HepG2 (cell line): ENCODE measurements around the gene MUSK. TPM values are rescaled to one million over a fixed set of nuclear protein-coding genes. Genes with fewer than 3 reads are reported as not detected.

Source experiments
- ATAC-seq: fragments of 200-7000 bp; cut with Tn5 transposase; 3 replicates; pipeline ENCODE4 v1.9.1; 2020; ENCODE audit warnings: mild to moderate bottlenecking, moderate library complexity
- BruUV-seq: library from RNA; stranded (reverse); fragments of 400-500 nt; replicated peaks from 2 replicates; lab custom pipeline; 2021; lab: Mats Ljungman, UMichigan
- CTCF ChIA-PET: fragments of 300-600 bp; formaldehyde crosslinking; extraction: SDS; loops from one replicate; lab custom pipeline; 2021; ENCODE audit warnings: low total read pairs, inconsistent platforms, low intra/inter-chr PET ratio; lab: Yijun Ruan, JAX
- POLR2A ChIA-PET: fragments of 350-600 bp; sonication (Branson Sonifier 250); formaldehyde crosslinking; loops from one replicate; lab custom pipeline; 2020; ENCODE audit warnings: antibody characterized with exemption, inconsistent platforms; lab: Yijun Ruan, JAX
- DNase-seq: peaks from one replicate; pipeline ENCODE4 v3.0.0-alpha.2; 2015; ENCODE audit warnings: low spot score
- FAIRE-seq: peaks from 3 replicates; lab custom pipeline; 2011; peaks lifted over from hg19 to GRCh38; lab: Jason Lieb, UNC
- H2AFZ ChIP-seq: one replicate; pipeline ENCODE4 v1.6.1; 2011; ENCODE audit warnings: low read length, inconsistent platforms
- H3K27ac ChIP-seq: fragments of 300-600 bp; 3 replicates; pipeline ENCODE4 v1.8.0; 2011; ENCODE audit warnings: mixed run types, mild to moderate bottlenecking, mixed read lengths, low read length, inconsistent platforms; ENCODE audit not compliant: insufficient read depth; ENCODE audit errors: extremely low read length
- H3K27me3 ChIP-seq, 2 experiments: fragments of 200-600 bp in 1 of 2; 2 replicates in 1 of 2; 3 replicates in 1 of 2; pipeline versions ENCODE4 v1.6.0 to v1.8.0; 2011; ENCODE audit warnings: low read length in 2 of 2, mild to moderate bottlenecking in 2 of 2, moderate library complexity in 2 of 2, inconsistent platforms in 1 of 2; ENCODE audit not compliant: insufficient read depth in 2 of 2, control insufficient read depth in 1 of 2
- H3K36me3 ChIP-seq, 2 experiments: fragments of 200-600 bp in 1 of 2; replicated peaks in 1 of 2; 2 replicates in 1 of 2; 3 replicates in 1 of 2; pipeline versions ENCODE4 v1.5.1 to v1.8.0; 2011; ENCODE audit warnings: low read length in 2 of 2, inconsistent platforms in 1 of 2; ENCODE audit not compliant: insufficient read depth in 2 of 2, control insufficient read depth in 1 of 2
- H3K4me1 ChIP-seq: 2 replicates; pipeline ENCODE4 v1.5.1; 2012; ENCODE audit warnings: low read length, inconsistent platforms; ENCODE audit not compliant: insufficient read depth
- H3K4me2 ChIP-seq: 2 replicates; pipeline ENCODE4 v1.6.0; 2011; ENCODE audit warnings: low read depth, low read length, inconsistent platforms
- H3K4me3 ChIP-seq, 3 experiments: fragments of 200-600 bp in 1 of 3; sonication (generic), shearing (Covaris generic) in 1 of 3; replicated peaks in 1 of 3; 2 replicates each; pipeline ENCODE4 v1.5.1; 2011 to 2016; ENCODE audit warnings: low read length in 3 of 3, inconsistent platforms in 2 of 3, low read depth in 2 of 3, mild to moderate bottlenecking in 2 of 3, control low read depth in 1 of 3, mixed read lengths in 1 of 3; ENCODE audit not compliant: insufficient read depth in 1 of 3
- H3K79me2 ChIP-seq: one replicate; pipeline ENCODE4 v1.6.1; 2011; ENCODE audit warnings: low read length, inconsistent platforms; ENCODE audit not compliant: insufficient read depth
- H3K9ac ChIP-seq: 2 replicates; pipeline ENCODE4 v1.6.0; 2011; ENCODE audit warnings: mild to moderate bottlenecking, low read depth, low read length, inconsistent platforms; ENCODE audit not compliant: insufficient read depth
- H3K9me3 ChIP-seq: 2 replicates; pipeline ENCODE4 v1.5.1; 2012; ENCODE audit warnings: mild to moderate bottlenecking, low read length
- H4K20me1 ChIP-seq: 2 replicates; pipeline ENCODE4 v1.6.0; 2011; ENCODE audit warnings: inconsistent platforms, mild to moderate bottlenecking, low read length, moderate library complexity; ENCODE audit not compliant: insufficient read depth
- CHD4 ChIP-seq: fragments of 200-600 bp; sonication (generic); IDR thresholded peaks from 2 replicates; pipeline ENCODE4 v1.7.0; 2017; ENCODE audit warnings: mild to moderate bottlenecking, low read length, borderline replicate concordance
- MBNL3 ChIP-seq: fragments of 250-450 bp; sonication (Bioruptor Pico); conservative IDR thresholded peaks from 2 replicates; pipeline ENCODE4 v1.8.0; 2022; ENCODE audit warnings: mild to moderate bottlenecking, inconsistent platforms
- SIX4 ChIP-seq: sonication (generic); formaldehyde crosslinking; IDR thresholded peaks from 2 replicates; pipeline ENCODE4 v1.4.0; 2020; ENCODE audit warnings: missing genetic modification reagents
- ZNF414 ChIP-seq: sonication (generic); formaldehyde crosslinking; IDR thresholded peaks from 2 replicates; pipeline ENCODE4 v1.5.0; 2020; ENCODE audit warnings: missing genetic modification reagents
- WGBS: methylation state at CpG from one replicate; pipeline ENCODE4 v1.1.6; 2017; ENCODE audit warnings: low lambda C conversion rate; 5-methylcytosine and 5-hydroxymethylcytosine counted together
- in situ Hi-C: cut with HindIII; loops from 2 replicates; pipeline ENCODE4 v1.10.0; 2017; ENCODE audit warnings: low pct_unique_long_range_greater_than_20kb; ENCODE audit not compliant: extremely low pct_ligation_motif_present
- intact Hi-C: fragments of 100-400 bp; cut with micrococcal nuclease; formaldehyde crosslinking; loops from one replicate; pipeline ENCODE4 v1.10.0; 2022; ENCODE audit not compliant: unreplicated experiment
- polyA plus RNA-seq, 8 experiments: library from polyadenylated mRNA; depleted of rRNA in 3 of 8; stranded (reverse) in 7 of 8; unstranded in 1 of 8; fragments of >200 nt; fragmentation: Illumina TruSeq in 4 of 8; extraction: Trizol in 4 of 8; gene quantifications; 2 replicates each; pipeline versions ENCODE4 v1.2.1 to v1.2.3, GENCODE V29; 2011 to 2016; ENCODE audit warnings: low read depth in 4 of 8, missing spikeins in 1 of 8, mixed read lengths in 1 of 8; ENCODE audit not compliant: insufficient read depth in 1 of 8
- total RNA-seq, 5 experiments: library from RNA; depleted of rRNA; stranded (reverse); fragments of >200 nt; fragmentation: Illumina TruSeq; extraction: Trizol; gene quantifications; 2 replicates each; pipeline ENCODE4 v1.2.3, GENCODE V29; 2016; ENCODE audit warnings: low read depth in 1 of 5
- TF ChIP-seq, protein P1 (sequence below), 2 experiments: fragments of 450-650 bp in 1 of 2; sonication (generic) in 1 of 2; formaldehyde crosslinking in 1 of 2; IDR thresholded peaks; 2 replicates each; pipeline versions ENCODE4 v1.6.1 to v1.8.0; 2016 to 2022; ENCODE audit warnings: antibody characterized with exemption in 1 of 2, mild to moderate bottlenecking in 1 of 2, missing genetic modification reagents in 1 of 2
- TF ChIP-seq, protein P2 (sequence below): IDR thresholded peaks from 2 replicates; pipeline ENCODE4 v1.6.1; 2016; ENCODE audit warnings: control low read depth

The MUSK gene
- total and polyA plus RNA-seq, 2 of the 13 experiments (the other 11 are each of a cell fraction or from before 2014, with no cell fraction given) = not detected

DNA sequence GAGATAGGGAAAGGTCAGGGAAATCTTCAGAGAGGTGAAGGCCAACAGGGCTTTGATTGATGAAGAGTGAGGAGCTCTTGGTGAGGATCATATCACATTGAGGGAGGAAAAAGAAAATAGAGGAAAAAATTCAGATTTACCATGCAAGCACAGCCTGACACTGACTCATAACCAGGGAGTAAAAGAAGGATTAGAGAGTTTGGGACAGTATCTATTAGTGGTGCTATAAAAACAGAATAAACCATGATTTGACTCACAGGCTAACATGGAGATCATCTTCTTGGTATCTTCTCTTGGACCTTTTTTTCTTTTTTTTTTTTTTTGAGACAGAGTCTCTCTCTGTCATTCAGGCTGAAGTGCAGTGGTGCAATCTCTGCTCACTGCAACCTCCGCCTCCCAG lies 44.4 kb downstream of the MUSK start (continued):
- no peak for TF ChIP-seq CHD4

DNA sequence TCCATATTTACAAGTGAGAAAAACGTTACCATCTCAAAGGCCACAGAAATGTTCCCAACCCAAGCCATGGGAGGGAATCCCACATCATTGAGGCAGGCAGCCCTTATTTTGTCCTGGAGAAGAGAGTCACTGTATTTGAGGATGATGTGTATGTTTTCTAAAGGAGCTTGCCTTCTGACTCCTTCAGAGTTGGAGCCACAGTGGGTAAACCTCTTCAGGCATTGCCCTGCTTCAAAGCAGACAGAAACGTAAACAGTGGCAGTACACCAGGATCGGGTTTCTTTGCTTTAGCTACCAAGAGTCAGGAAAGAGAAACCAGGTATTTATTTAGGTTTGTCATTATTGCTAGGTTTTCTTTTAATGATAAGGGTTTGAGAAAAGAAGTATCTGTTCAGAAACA lies 45.7 kb downstream of the MUSK start:
- no peak for TF ChIP-seq ZNF414 (CRISPR knock-in tag)
- peak; percentile 45; the same call in 1 of the 2 replicates for TF ChIP-seq SIX4 (CRISPR knock-in tag)
- no peak for TF ChIP-seq MBNL3 (CRISPR knock-in tag)
- TF ChIP-seq, protein P1, sequence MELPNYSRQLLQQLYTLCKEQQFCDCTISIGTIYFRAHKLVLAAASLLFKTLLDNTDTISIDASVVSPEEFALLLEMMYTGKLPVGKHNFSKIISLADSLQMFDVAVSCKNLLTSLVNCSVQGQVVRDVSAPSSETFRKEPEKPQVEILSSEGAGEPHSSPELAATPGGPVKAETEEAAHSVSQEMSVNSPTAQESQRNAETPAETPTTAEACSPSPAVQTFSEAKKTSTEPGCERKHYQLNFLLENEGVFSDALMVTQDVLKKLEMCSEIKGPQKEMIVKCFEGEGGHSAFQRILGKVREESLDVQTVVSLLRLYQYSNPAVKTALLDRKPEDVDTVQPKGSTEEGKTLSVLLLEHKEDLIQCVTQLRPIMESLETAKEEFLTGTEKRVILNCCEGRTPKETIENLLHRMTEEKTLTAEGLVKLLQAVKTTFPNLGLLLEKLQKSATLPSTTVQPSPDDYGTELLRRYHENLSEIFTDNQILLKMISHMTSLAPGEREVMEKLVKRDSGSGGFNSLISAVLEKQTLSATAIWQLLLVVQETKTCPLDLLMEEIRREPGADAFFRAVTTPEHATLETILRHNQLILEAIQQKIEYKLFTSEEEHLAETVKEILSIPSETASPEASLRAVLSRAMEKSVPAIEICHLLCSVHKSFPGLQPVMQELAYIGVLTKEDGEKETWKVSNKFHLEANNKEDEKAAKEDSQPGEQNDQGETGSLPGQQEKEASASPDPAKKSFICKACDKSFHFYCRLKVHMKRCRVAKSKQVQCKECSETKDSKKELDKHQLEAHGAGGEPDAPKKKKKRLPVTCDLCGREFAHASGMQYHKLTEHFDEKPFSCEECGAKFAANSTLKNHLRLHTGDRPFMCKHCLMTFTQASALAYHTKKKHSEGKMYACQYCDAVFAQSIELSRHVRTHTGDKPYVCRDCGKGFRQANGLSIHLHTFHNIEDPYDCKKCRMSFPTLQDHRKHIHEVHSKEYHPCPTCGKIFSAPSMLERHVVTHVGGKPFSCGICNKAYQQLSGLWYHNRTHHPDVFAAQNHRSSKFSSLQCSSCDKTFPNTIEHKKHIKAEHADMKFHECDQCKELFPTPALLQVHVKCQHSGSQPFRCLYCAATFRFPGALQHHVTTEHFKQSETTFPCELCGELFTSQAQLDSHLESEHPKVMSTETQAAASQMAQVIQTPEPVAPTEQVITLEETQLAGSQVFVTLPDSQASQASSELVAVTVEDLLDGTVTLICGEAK (IDR thresholded peaks at IDR 0.05) = no peak
- TF ChIP-seq, protein P1 (CRISPR knock-in tag; IDR thresholded peaks at IDR 0.05) = no peak
- TF ChIP-seq, protein P2, sequence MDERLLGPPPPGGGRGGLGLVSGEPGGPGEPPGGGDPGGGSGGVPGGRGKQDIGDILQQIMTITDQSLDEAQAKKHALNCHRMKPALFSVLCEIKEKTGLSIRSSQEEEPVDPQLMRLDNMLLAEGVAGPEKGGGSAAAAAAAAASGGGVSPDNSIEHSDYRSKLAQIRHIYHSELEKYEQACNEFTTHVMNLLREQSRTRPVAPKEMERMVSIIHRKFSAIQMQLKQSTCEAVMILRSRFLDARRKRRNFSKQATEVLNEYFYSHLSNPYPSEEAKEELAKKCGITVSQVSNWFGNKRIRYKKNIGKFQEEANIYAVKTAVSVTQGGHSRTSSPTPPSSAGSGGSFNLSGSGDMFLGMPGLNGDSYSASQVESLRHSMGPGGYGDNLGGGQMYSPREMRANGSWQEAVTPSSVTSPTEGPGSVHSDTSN = no peak
- no peaks in the 10 kb centered on the region for H3K4me1 ChIP-seq
- H3K9ac ChIP-seq = no peak overlapping the region
- ChIA-PET CTCF (no interaction called here), POLR2A (no interaction called here)
- H3K27ac ChIP-seq = no peak overlapping the region
- in situ Hi-C loops = no loop called here
- H2AFZ ChIP-seq = no peak overlapping the region
- intact Hi-C loops = no loop called here
- H3K36me3 ChIP-seq = no peaks in the 10 kb centered on the region
- H3K4me3 ChIP-seq = no peak overlapping the region
- BruUV-seq = no TSS peak
- WGBS = 0% methylated on average over 3 of the region's 3 CpGs
- H3K4me2 ChIP-seq = no peak overlapping the region
- no peaks in the 10 kb centered on the region for H3K9me3 ChIP-seq
- DNase-seq (no peak), ATAC-seq (no peak), FAIRE-seq (no peak)
- H4K20me1 ChIP-seq = no peaks in the 10 kb centered on the region
- H3K27me3 ChIP-seq = no peaks in the 10 kb centered on the region
- no peaks in the 10 kb centered on the region for H3K79me2 ChIP-seq
